Liver (tissue), 3 donors: ENCODE data around the gene ZFAND3.

ENCODE experiments used
- GABPA ChIP-seq, 2 donors: IDR thresholded peaks in 1 of 2; conservative IDR thresholded peaks in 1 of 2; 2 replicates each; pipeline ENCODE4 v1.6.1; 2016; ENCODE audit warnings: antibody characterized with exemption in 2 of 2, mild to moderate bottlenecking in 1 of 2, moderate library complexity in 1 of 2
- HNF4A ChIP-seq, 2 donors: conservative IDR thresholded peaks; 2 replicates each; pipeline ENCODE4 v1.6.1; 2016; ENCODE audit warnings: antibody characterized with exemption in 2 of 2, mild to moderate bottlenecking in 2 of 2
- JUND ChIP-seq, 2 donors: IDR thresholded peaks; 2 replicates each; pipeline ENCODE4 v1.6.1; 2016; ENCODE audit warnings: antibody characterized with exemption in 2 of 2
- RAD21 ChIP-seq, 2 donors: IDR thresholded peaks; 2 replicates each; pipeline ENCODE4 v1.6.1; 2016; ENCODE audit warnings: antibody characterized with exemption in 2 of 2, mild to moderate bottlenecking in 2 of 2
- TAF1 ChIP-seq: conservative IDR thresholded peaks from 2 replicates; pipeline ENCODE4 v1.6.1; 2016; ENCODE audit warnings: antibody characterized with exemption, mild to moderate bottlenecking
- YY1 ChIP-seq: IDR thresholded peaks from 2 replicates; pipeline ENCODE4 v1.6.1; 2016; ENCODE audit warnings: antibody characterized with exemption, mild to moderate bottlenecking
- TF ChIP-seq, protein P1 (sequence below): IDR thresholded peaks from 2 replicates; pipeline ENCODE4 v1.6.1; 2016; ENCODE audit warnings: antibody characterized with exemption, mild to moderate bottlenecking
- TF ChIP-seq, protein P2 (sequence below): IDR thresholded peaks from 2 replicates; pipeline ENCODE4 v1.6.1; 2016; ENCODE audit warnings: antibody characterized with exemption
- TF ChIP-seq, protein P3 (sequence below): fragments of 150-350 bp; IDR thresholded peaks from 2 replicates; pipeline ENCODE4 v1.5.1; 2017; ENCODE audit warnings: improper control_type of control experiment, low read depth, low read length; ENCODE audit not compliant: missing input control
- TF ChIP-seq, protein P4 (sequence below): IDR thresholded peaks from 2 replicates; pipeline ENCODE4 v1.6.1; 2016; ENCODE audit warnings: antibody characterized with exemption
- donor health status: healthy.
- donor health status: healthy.

DNA sequence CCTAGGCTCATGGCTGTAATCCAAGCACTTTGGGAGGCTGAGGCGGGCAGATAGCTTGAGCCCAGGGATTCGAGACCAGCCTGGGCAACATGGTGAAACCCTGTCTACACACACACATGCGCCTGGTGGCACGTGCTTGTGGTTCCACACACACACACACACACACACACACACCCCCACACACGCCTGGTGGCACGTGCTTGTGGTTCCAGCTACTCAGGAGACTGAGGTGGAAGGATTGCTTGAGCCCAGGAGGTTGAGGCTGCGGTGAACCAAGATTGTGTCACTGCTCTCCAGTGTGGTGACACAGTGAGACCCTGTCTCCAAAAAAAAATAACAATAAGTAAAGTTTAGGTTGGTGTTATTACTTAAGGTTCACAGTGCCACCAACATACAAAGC, 165.8 kb downstream of the ZFAND3 start:
- TF ChIP-seq YY1 (no peak), TAF1 (no peak), RAD21 (IDR thresholded peaks at IDR 0.05) (no peak), JUND (IDR thresholded peaks at IDR 0.05) (no peak), HNF4A (conservative IDR thresholded peaks at IDR 0.05) (no peak), GABPA (IDR thresholded peaks at IDR 0.05 in 1 of 2, conservative IDR thresholded peaks at IDR 0.05 in 1 of 2) (no peak)
- TF ChIP-seq, protein P1, sequence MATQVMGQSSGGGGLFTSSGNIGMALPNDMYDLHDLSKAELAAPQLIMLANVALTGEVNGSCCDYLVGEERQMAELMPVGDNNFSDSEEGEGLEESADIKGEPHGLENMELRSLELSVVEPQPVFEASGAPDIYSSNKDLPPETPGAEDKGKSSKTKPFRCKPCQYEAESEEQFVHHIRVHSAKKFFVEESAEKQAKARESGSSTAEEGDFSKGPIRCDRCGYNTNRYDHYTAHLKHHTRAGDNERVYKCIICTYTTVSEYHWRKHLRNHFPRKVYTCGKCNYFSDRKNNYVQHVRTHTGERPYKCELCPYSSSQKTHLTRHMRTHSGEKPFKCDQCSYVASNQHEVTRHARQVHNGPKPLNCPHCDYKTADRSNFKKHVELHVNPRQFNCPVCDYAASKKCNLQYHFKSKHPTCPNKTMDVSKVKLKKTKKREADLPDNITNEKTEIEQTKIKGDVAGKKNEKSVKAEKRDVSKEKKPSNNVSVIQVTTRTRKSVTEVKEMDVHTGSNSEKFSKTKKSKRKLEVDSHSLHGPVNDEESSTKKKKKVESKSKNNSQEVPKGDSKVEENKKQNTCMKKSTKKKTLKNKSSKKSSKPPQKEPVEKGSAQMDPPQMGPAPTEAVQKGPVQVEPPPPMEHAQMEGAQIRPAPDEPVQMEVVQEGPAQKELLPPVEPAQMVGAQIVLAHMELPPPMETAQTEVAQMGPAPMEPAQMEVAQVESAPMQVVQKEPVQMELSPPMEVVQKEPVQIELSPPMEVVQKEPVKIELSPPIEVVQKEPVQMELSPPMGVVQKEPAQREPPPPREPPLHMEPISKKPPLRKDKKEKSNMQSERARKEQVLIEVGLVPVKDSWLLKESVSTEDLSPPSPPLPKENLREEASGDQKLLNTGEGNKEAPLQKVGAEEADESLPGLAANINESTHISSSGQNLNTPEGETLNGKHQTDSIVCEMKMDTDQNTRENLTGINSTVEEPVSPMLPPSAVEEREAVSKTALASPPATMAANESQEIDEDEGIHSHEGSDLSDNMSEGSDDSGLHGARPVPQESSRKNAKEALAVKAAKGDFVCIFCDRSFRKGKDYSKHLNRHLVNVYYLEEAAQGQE, result no peak
- TF ChIP-seq, protein P2, sequence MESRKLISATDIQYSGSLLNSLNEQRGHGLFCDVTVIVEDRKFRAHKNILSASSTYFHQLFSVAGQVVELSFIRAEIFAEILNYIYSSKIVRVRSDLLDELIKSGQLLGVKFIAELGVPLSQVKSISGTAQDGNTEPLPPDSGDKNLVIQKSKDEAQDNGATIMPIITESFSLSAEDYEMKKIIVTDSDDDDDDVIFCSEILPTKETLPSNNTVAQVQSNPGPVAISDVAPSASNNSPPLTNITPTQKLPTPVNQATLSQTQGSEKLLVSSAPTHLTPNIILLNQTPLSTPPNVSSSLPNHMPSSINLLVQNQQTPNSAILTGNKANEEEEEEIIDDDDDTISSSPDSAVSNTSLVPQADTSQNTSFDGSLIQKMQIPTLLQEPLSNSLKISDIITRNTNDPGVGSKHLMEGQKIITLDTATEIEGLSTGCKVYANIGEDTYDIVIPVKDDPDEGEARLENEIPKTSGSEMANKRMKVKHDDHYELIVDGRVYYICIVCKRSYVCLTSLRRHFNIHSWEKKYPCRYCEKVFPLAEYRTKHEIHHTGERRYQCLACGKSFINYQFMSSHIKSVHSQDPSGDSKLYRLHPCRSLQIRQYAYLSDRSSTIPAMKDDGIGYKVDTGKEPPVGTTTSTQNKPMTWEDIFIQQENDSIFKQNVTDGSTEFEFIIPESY, result no peak
- TF ChIP-seq, protein P3, sequence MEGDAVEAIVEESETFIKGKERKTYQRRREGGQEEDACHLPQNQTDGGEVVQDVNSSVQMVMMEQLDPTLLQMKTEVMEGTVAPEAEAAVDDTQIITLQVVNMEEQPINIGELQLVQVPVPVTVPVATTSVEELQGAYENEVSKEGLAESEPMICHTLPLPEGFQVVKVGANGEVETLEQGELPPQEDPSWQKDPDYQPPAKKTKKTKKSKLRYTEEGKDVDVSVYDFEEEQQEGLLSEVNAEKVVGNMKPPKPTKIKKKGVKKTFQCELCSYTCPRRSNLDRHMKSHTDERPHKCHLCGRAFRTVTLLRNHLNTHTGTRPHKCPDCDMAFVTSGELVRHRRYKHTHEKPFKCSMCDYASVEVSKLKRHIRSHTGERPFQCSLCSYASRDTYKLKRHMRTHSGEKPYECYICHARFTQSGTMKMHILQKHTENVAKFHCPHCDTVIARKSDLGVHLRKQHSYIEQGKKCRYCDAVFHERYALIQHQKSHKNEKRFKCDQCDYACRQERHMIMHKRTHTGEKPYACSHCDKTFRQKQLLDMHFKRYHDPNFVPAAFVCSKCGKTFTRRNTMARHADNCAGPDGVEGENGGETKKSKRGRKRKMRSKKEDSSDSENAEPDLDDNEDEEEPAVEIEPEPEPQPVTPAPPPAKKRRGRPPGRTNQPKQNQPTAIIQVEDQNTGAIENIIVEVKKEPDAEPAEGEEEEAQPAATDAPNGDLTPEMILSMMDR, result no peak
- TF ChIP-seq, protein P4, sequence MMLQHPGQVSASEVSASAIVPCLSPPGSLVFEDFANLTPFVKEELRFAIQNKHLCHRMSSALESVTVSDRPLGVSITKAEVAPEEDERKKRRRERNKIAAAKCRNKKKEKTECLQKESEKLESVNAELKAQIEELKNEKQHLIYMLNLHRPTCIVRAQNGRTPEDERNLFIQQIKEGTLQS, result no peak
